Stomach (tissue), 9 donors: ENCODE measurements around the gene GRHPR. TPM values are rescaled to one million over a fixed set of nuclear protein-coding genes. Genes with fewer than 3 reads are reported as not detected.

Experiments
- DNase-seq, 2 donors: peaks; one replicate each; pipeline versions ENCODE4 v3.0.0 to v3.0.0-alpha.2; 2013 to 2019
- H3K27ac ChIP-seq, 5 donors: fragments of 200-600 bp in 4 of 5; sonication (generic) in 4 of 5; one replicate each; pipeline ENCODE4 v1.5.1; 2013 to 2019; ENCODE audit warnings: mild to moderate bottlenecking in 1 of 5, moderate library complexity in 1 of 5
- H3K27me3 ChIP-seq, 3 donors: fragments of 200-600 bp; sonication (generic); one replicate each; pipeline ENCODE4 v1.5.1; 2017 to 2019; ENCODE audit warnings: mixed run types in 1 of 3
- H3K36me3 ChIP-seq, 4 donors: fragments of 200-600 bp; sonication (generic); 1 replicate in 3 of 4; 2 replicates in 1 of 4; pipeline ENCODE4 v1.5.1; 2016 to 2019
- H3K4me1 ChIP-seq, 4 donors: fragments of 200-600 bp; sonication (generic); one replicate each; pipeline ENCODE4 v1.5.1; 2016 to 2019
- H3K4me3 ChIP-seq, 4 donors: fragments of 200-600 bp; sonication (generic) in 3 of 4; one replicate each; pipeline ENCODE4 v1.5.1; 2016 to 2019; ENCODE audit warnings: mild to moderate bottlenecking in 1 of 4
- H3K9me3 ChIP-seq, 4 donors: fragments of 200-600 bp; sonication (generic); one replicate each; pipeline ENCODE4 v1.5.1; 2016 to 2019
- CTCF ChIP-seq, 7 experiments: fragments of 450-650 bp in 4 of 7; fragments of 200-600 bp in 3 of 7; sonication (generic) in 3 of 7; IDR thresholded peaks; one replicate each; pipeline ENCODE4 v1.5.1; 2016 to 2019; ENCODE audit warnings: antibody characterized with exemption in 7 of 7, control low read depth in 2 of 7, mild to moderate bottlenecking in 1 of 7
- EP300 ChIP-seq: sonication (generic); formaldehyde crosslinking; IDR thresholded peaks from one replicate; pipeline ENCODE4 v1.6.1; 2017; ENCODE audit warnings: antibody characterized with exemption
- POLR2A ChIP-seq, 4 donors: fragments of 450-650 bp; IDR thresholded peaks; one replicate each; pipeline ENCODE4 v1.6.1; 2016; ENCODE audit warnings: antibody characterized with exemption in 4 of 4, control low read depth in 2 of 4, mild to moderate bottlenecking in 1 of 4, moderate library complexity in 1 of 4
- POLR2AphosphoS5 ChIP-seq, 3 donors: sonication (generic); formaldehyde crosslinking; IDR thresholded peaks; one replicate each; pipeline ENCODE4 v1.6.1; 2016; ENCODE audit warnings: antibody characterized with exemption in 3 of 3
- WGBS, 5 donors: extraction: QIAGEN DNeasy Blood & Tissue Kit in 3 of 5; methylation state at CpG; one replicate each; pipeline versions ENCODE4 v1.1.5 to v1.1.7; 2013 to 2018; 5-methylcytosine and 5-hydroxymethylcytosine counted together
- intact Hi-C: fragments of 100-400 bp; cut with DNase I; formaldehyde crosslinking; loops from one replicate; pipeline ENCODE4 v1.15.1; 2023; ENCODE audit warnings: low total_unique reads
- polyA plus RNA-seq, 3 donors: library from polyadenylated mRNA; stranded (reverse); fragments of 200-250 nt; gene quantifications; one replicate each; pipeline ENCODE4 v1.2.3, GENCODE V29; 2013
- total RNA-seq, 5 donors: library from RNA; depleted of rRNA; stranded (reverse); fragments of >200 nt; gene quantifications; one replicate each; pipeline versions ENCODE4 v1.1.0 to v1.2.3, GENCODE V29; 2014 to 2016
- donor health status: healthy with polysubstance abuse.
- donor health status: Bipolar disorder and iron deficiency.
- donor health status: healthy.

The GRHPR gene
- total and polyA plus RNA-seq, 8 donors: 48.7 to 111 (median 81.4) TPM

- intact Hi-C loops: no loop called here
- Histone ChIP-seq H3K27ac (no peak overlapping the region), H3K4me1 (peaks cover 6 to 65% (median 23%) of the 10 kb centered on the region in 4 donors), H3K36me3 (peaks cover 25 to 59% (median 52%) of the 10 kb centered on the region in 4 donors), H3K9me3 (no peaks in the 10 kb centered on the region), H3K4me3 (no peak overlapping the region), H3K27me3 (no peaks in the 10 kb centered on the region)
- TF ChIP-seq POLR2A (IDR thresholded peaks at IDR 0.05): no peak
- TF ChIP-seq EP300: no peak
- TF ChIP-seq CTCF (IDR thresholded peaks at IDR 0.05): no peak
- TF ChIP-seq POLR2AphosphoS5 (IDR thresholded peaks at IDR 0.05): no peak
- DNase-seq: no peak
- 84 to 95% (median 92%) methylated on average over 2 of the region's 2 CpGs for WGBS, 5 donors
Measured at GRCh38 chr9:37442556-37442955, 20.1 kb downstream of the GRHPR start.

DNA sequence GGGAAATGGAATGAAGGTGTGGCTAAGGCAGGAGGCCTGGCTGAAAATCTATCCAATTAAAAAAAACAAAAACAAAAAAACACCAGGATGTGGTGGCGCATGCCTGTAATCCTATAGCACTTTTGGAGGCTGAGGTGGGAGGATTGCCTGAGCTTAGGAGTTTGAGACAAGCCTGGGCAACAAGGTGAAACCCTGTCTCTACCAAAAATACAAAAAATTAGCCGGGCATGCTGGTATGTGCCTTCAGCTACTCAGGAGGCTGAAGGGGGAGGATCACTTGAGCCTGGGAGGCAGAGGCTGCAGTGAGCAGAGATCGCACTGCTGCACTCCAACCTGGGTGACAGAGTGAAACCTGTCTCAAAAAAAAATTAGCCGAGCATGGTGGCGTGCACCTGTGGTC is 21.1 kb downstream of the GRHPR start:
- no peak overlapping the region for H3K4me3 ChIP-seq
- no peak for DNase-seq
- TF ChIP-seq POLR2A (IDR thresholded peaks at IDR 0.05) (no peak), CTCF (IDR thresholded peaks at IDR 0.05) (no peak), POLR2AphosphoS5 (IDR thresholded peaks at IDR 0.05) (no peak), EP300 (no peak)
- peaks cover 6 to 62% (median 18%) of the 10 kb centered on the region in 4 donors for H3K4me1 ChIP-seq
- H3K27ac ChIP-seq: no peak overlapping the region
- intact Hi-C loops: no loop called here
- peaks cover 22 to 49% (median 45%) of the 10 kb centered on the region in 4 donors for H3K36me3 ChIP-seq
- no peaks in the 10 kb centered on the region for H3K9me3 ChIP-seq
- WGBS, 5 donors: 89 to 98% (median 97%) methylated on average over 5 of the region's 5 CpGs
- no peaks in the 10 kb centered on the region for H3K27me3 ChIP-seq

DNA sequence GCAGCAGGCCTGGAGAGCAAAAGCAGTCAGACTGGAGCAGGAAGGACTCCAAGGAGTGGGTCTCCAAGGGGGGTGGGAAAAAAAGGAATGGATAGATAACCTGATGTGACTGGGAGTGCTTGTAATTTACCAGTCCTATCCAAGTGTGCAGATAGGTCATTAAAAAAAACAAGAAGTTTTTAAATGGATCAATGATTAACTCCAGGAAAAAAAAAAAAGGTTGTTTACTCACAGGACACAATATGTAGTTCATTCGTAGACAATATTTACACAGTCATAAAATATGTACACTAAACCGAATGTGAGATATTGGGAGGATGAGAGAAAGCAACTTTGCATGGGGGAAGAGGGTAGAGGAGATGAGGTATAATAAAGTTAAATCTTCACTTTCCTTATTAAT is 22.4 kb downstream of the GRHPR start:
- Histone ChIP-seq H3K4me1 (peaks cover 6 to 53% (median 17%) of the 10 kb centered on the region in 4 donors), H3K36me3 (peaks cover 22 to 47% (median 40%) of the 10 kb centered on the region in 4 donors), H3K9me3 (no peaks in the 10 kb centered on the region), H3K27me3 (no peaks in the 10 kb centered on the region), H3K27ac (no peak overlapping the region), H3K4me3 (no peak overlapping the region)
- DNase-seq: no peak
- intact Hi-C loops: no loop called here
- TF ChIP-seq CTCF (IDR thresholded peaks at IDR 0.05) (no peak), EP300 (no peak), POLR2A (IDR thresholded peaks at IDR 0.05) (no peak), POLR2AphosphoS5 (IDR thresholded peaks at IDR 0.05) (no peak)
- WGBS, 5 donors: 20 to 57% (median 26%) methylated on average over 2 of the region's 2 CpGs

DNA sequence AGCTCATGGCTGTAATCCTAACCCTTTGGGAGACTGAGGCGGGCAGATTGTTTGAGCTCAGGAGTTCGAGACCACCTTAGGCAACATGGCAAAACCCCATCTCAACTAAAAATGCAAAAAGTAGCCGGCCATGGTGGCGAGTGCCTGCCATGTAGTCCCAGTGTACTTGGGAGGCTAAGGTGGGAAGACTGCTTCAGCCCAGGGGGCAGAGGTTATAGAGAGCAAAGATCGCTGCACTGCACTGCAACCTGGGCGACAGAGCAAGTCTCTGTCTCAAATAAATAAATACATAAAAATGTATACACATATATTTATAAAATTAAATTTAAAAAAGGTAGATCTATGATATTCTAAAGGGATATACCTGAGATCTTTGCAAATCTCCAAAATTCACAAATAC is 23.3 kb downstream of the GRHPR start:
- H3K27ac ChIP-seq: no peak overlapping the region
- intact Hi-C loops: no loop called here
- TF ChIP-seq CTCF (IDR thresholded peaks at IDR 0.05) (no peak), EP300 (no peak), POLR2AphosphoS5 (IDR thresholded peaks at IDR 0.05) (no peak)
- WGBS, 5 donors: 84 to 94% (median 93%) methylated on average over 6 of the region's 6 CpGs
- H3K9me3 ChIP-seq: no peaks in the 10 kb centered on the region
- no peak overlapping the region for H3K4me3 ChIP-seq
- no peaks in the 10 kb centered on the region for H3K27me3 ChIP-seq
- H3K36me3 ChIP-seq: peaks cover 13 to 44% (median 33%) of the 10 kb centered on the region in 4 donors
- no peak for DNase-seq
- H3K4me1 ChIP-seq: peaks cover 6 to 45% (median 15%) of the 10 kb centered on the region in 4 donors
